HepG2 (cell line): ENCODE measurements around the gene WSCD2. TPM values are rescaled to one million over a fixed set of nuclear protein-coding genes. Genes with fewer than 3 reads are reported as not detected.

Experiments
- ATAC-seq: fragments of 200-7000 bp; cut with Tn5 transposase; 3 replicates; pipeline ENCODE4 v1.9.1; 2020; ENCODE audit warnings: mild to moderate bottlenecking, moderate library complexity
- BruUV-seq: library from RNA; stranded (reverse); fragments of 400-500 nt; replicated peaks from 2 replicates; lab custom pipeline; 2021; lab: Mats Ljungman, UMichigan
- CTCF ChIA-PET: fragments of 300-600 bp; formaldehyde crosslinking; extraction: SDS; loops from one replicate; lab custom pipeline; 2021; ENCODE audit warnings: low total read pairs, inconsistent platforms, low intra/inter-chr PET ratio; lab: Yijun Ruan, JAX
- POLR2A ChIA-PET: fragments of 350-600 bp; sonication (Branson Sonifier 250); formaldehyde crosslinking; loops from one replicate; lab custom pipeline; 2020; ENCODE audit warnings: antibody characterized with exemption, inconsistent platforms; lab: Yijun Ruan, JAX
- DNase-seq: peaks from one replicate; pipeline ENCODE4 v3.0.0-alpha.2; 2015; ENCODE audit warnings: low spot score
- FAIRE-seq: peaks from 3 replicates; lab custom pipeline; 2011; peaks lifted over from hg19 to GRCh38; lab: Jason Lieb, UNC
- H2AFZ ChIP-seq: one replicate; pipeline ENCODE4 v1.6.1; 2011; ENCODE audit warnings: low read length, inconsistent platforms
- H3K27ac ChIP-seq: fragments of 300-600 bp; 3 replicates; pipeline ENCODE4 v1.8.0; 2011; ENCODE audit warnings: mixed run types, mild to moderate bottlenecking, mixed read lengths, low read length, inconsistent platforms; ENCODE audit not compliant: insufficient read depth; ENCODE audit errors: extremely low read length
- H3K27me3 ChIP-seq, 2 experiments: fragments of 200-600 bp in 1 of 2; 2 replicates in 1 of 2; 3 replicates in 1 of 2; pipeline versions ENCODE4 v1.6.0 to v1.8.0; 2011; ENCODE audit warnings: low read length in 2 of 2, mild to moderate bottlenecking in 2 of 2, moderate library complexity in 2 of 2, inconsistent platforms in 1 of 2; ENCODE audit not compliant: insufficient read depth in 2 of 2, control insufficient read depth in 1 of 2
- H3K36me3 ChIP-seq, 2 experiments: fragments of 200-600 bp in 1 of 2; replicated peaks in 1 of 2; 2 replicates in 1 of 2; 3 replicates in 1 of 2; pipeline versions ENCODE4 v1.5.1 to v1.8.0; 2011; ENCODE audit warnings: low read length in 2 of 2, inconsistent platforms in 1 of 2; ENCODE audit not compliant: insufficient read depth in 2 of 2, control insufficient read depth in 1 of 2
- H3K4me1 ChIP-seq: 2 replicates; pipeline ENCODE4 v1.5.1; 2012; ENCODE audit warnings: low read length, inconsistent platforms; ENCODE audit not compliant: insufficient read depth
- H3K4me2 ChIP-seq: 2 replicates; pipeline ENCODE4 v1.6.0; 2011; ENCODE audit warnings: low read depth, low read length, inconsistent platforms
- H3K4me3 ChIP-seq, 3 experiments: fragments of 200-600 bp in 1 of 3; sonication (generic), shearing (Covaris generic) in 1 of 3; replicated peaks in 1 of 3; 2 replicates each; pipeline ENCODE4 v1.5.1; 2011 to 2016; ENCODE audit warnings: low read length in 3 of 3, inconsistent platforms in 2 of 3, low read depth in 2 of 3, mild to moderate bottlenecking in 2 of 3, control low read depth in 1 of 3, mixed read lengths in 1 of 3; ENCODE audit not compliant: insufficient read depth in 1 of 3
- H3K79me2 ChIP-seq: one replicate; pipeline ENCODE4 v1.6.1; 2011; ENCODE audit warnings: low read length, inconsistent platforms; ENCODE audit not compliant: insufficient read depth
- H3K9ac ChIP-seq: 2 replicates; pipeline ENCODE4 v1.6.0; 2011; ENCODE audit warnings: mild to moderate bottlenecking, low read depth, low read length, inconsistent platforms; ENCODE audit not compliant: insufficient read depth
- H3K9me3 ChIP-seq: 2 replicates; pipeline ENCODE4 v1.5.1; 2012; ENCODE audit warnings: mild to moderate bottlenecking, low read length
- H4K20me1 ChIP-seq: 2 replicates; pipeline ENCODE4 v1.6.0; 2011; ENCODE audit warnings: inconsistent platforms, mild to moderate bottlenecking, low read length, moderate library complexity; ENCODE audit not compliant: insufficient read depth
- ATF4 ChIP-seq, 2 experiments: fragments of 450-650 bp in 1 of 2; sonication (generic) in 1 of 2; formaldehyde crosslinking; IDR thresholded peaks; 2 replicates each; pipeline versions ENCODE4 v1.5.0 to v1.8.0; 2020 to 2022; ENCODE audit warnings: mild to moderate bottlenecking in 1 of 2, missing genetic modification reagents in 1 of 2
- CREB1 ChIP-seq, 2 experiments: fragments of 450-650 bp in 1 of 2; IDR thresholded peaks; 2 replicates each; pipeline ENCODE4 v1.6.1; 2016 to 2017; ENCODE audit warnings: control low read depth in 1 of 2, mild to moderate bottlenecking in 1 of 2, missing compliant biosample characterization in 1 of 2, missing genetic modification characterization in 1 of 2
- FLYWCH1 ChIP-seq: sonication (generic); formaldehyde crosslinking; IDR thresholded peaks from 2 replicates; pipeline ENCODE4 v1.8.1; 2023; ENCODE audit warnings: mild to moderate bottlenecking, missing genetic modification reagents
- FOXA1 ChIP-seq, 2 experiments: fragments of 450-650 bp in 1 of 2; sonication (generic) in 1 of 2; formaldehyde crosslinking in 1 of 2; IDR thresholded peaks; 2 replicates each; pipeline versions ENCODE4 v1.4.0 to v1.6.1; 2016 to 2020; ENCODE audit warnings: missing genetic modification reagents in 1 of 2
- GABPB1 ChIP-seq: IDR thresholded peaks from 2 replicates; pipeline ENCODE4 v1.6.1; 2016; ENCODE audit warnings: mild to moderate bottlenecking, missing genetic modification reagents, moderate library complexity, missing compliant biosample characterization
- HOXA5 ChIP-seq: sonication (generic); formaldehyde crosslinking; IDR thresholded peaks from 2 replicates; pipeline ENCODE4 v1.4.0; 2020; ENCODE audit warnings: missing genetic modification reagents
- JUND ChIP-seq: sonication (generic); formaldehyde crosslinking; IDR thresholded peaks from 2 replicates; pipeline ENCODE4 v1.8.0; 2022; ENCODE audit warnings: mild to moderate bottlenecking, missing genetic modification reagents
- KLF6 ChIP-seq: IDR thresholded peaks from 2 replicates; pipeline ENCODE4 v1.8.0; 2016; ENCODE audit warnings: missing biosample characterization, missing genetic modification reagents
- NFIB ChIP-seq: sonication (generic); formaldehyde crosslinking; IDR thresholded peaks from 2 replicates; pipeline ENCODE4 v1.9.0; 2021; ENCODE audit warnings: missing genetic modification reagents, mild to moderate bottlenecking, borderline replicate concordance
- NONO ChIP-seq, 2 experiments: fragments of 450-650 bp in 1 of 2; sonication (generic) in 1 of 2; formaldehyde crosslinking in 1 of 2; IDR thresholded peaks in 1 of 2; conservative IDR thresholded peaks in 1 of 2; 2 replicates each; pipeline versions ENCODE4 v1.6.1 to v1.8.0; 2017 to 2022; ENCODE audit warnings: mild to moderate bottlenecking in 1 of 2, missing genetic modification reagents in 1 of 2, moderate library complexity in 1 of 2
- NR2F6 ChIP-seq, 2 experiments: IDR thresholded peaks; 2 replicates each; pipeline ENCODE4 v1.6.1; 2016; ENCODE audit warnings: antibody characterized with exemption in 1 of 2, mild to moderate bottlenecking in 1 of 2
- PHF20 ChIP-seq: sonication (generic); formaldehyde crosslinking; IDR thresholded peaks from 2 replicates; pipeline ENCODE4 v1.5.0; 2020; ENCODE audit warnings: mild to moderate bottlenecking, missing genetic modification reagents
- SMARCE1 ChIP-seq: fragments of 450-650 bp; IDR thresholded peaks from 2 replicates; pipeline ENCODE4 v1.6.1; 2017; ENCODE audit warnings: borderline replicate concordance
- SNAPC4 ChIP-seq: sonication (generic); formaldehyde crosslinking; IDR thresholded peaks from 2 replicates; pipeline ENCODE4 v1.4.0; 2020; ENCODE audit warnings: mild to moderate bottlenecking, missing genetic modification reagents
- ZNF20 ChIP-seq: sonication (generic); formaldehyde crosslinking; IDR thresholded peaks from 2 replicates; pipeline ENCODE4 v1.4.0; 2020; ENCODE audit warnings: mild to moderate bottlenecking, moderate library complexity, missing genetic modification reagents
- ZNF75D ChIP-seq: sonication (generic); formaldehyde crosslinking; IDR thresholded peaks from 2 replicates; pipeline ENCODE4 v1.8.1; 2023; ENCODE audit warnings: missing genetic modification reagents, mild to moderate bottlenecking, borderline replicate concordance
- WGBS: methylation state at CpG from one replicate; pipeline ENCODE4 v1.1.6; 2017; ENCODE audit warnings: low lambda C conversion rate; 5-methylcytosine and 5-hydroxymethylcytosine counted together
- in situ Hi-C: cut with HindIII; loops from 2 replicates; pipeline ENCODE4 v1.10.0; 2017; ENCODE audit warnings: low pct_unique_long_range_greater_than_20kb; ENCODE audit not compliant: extremely low pct_ligation_motif_present
- intact Hi-C: fragments of 100-400 bp; cut with micrococcal nuclease; formaldehyde crosslinking; loops from one replicate; pipeline ENCODE4 v1.10.0; 2022; ENCODE audit not compliant: unreplicated experiment
- polyA plus RNA-seq, 8 experiments: library from polyadenylated mRNA; depleted of rRNA in 3 of 8; stranded (reverse) in 7 of 8; unstranded in 1 of 8; fragments of >200 nt; fragmentation: Illumina TruSeq in 4 of 8; extraction: Trizol in 4 of 8; gene quantifications; 2 replicates each; pipeline versions ENCODE4 v1.2.1 to v1.2.3, GENCODE V29; 2011 to 2016; ENCODE audit warnings: low read depth in 4 of 8, missing spikeins in 1 of 8, mixed read lengths in 1 of 8; ENCODE audit not compliant: insufficient read depth in 1 of 8
- total RNA-seq, 5 experiments: library from RNA; depleted of rRNA; stranded (reverse); fragments of >200 nt; fragmentation: Illumina TruSeq; extraction: Trizol; gene quantifications; 2 replicates each; pipeline ENCODE4 v1.2.3, GENCODE V29; 2016; ENCODE audit warnings: low read depth in 1 of 5
- TF ChIP-seq, protein P1 (sequence below): sonication (generic); formaldehyde crosslinking; IDR thresholded peaks from 2 replicates; pipeline ENCODE4 v1.5.1; 2020; ENCODE audit warnings: missing genetic modification reagents, mild to moderate bottlenecking, borderline replicate concordance
- TF ChIP-seq, protein P2 (sequence below): IDR thresholded peaks from 2 replicates; pipeline ENCODE4 v1.6.1; 2012; ENCODE audit warnings: inconsistent platforms

The WSCD2 gene
- total and polyA plus RNA-seq, 2 of the 13 experiments (the other 11 are each of a cell fraction or from before 2014, with no cell fraction given) = not detected

DNA sequence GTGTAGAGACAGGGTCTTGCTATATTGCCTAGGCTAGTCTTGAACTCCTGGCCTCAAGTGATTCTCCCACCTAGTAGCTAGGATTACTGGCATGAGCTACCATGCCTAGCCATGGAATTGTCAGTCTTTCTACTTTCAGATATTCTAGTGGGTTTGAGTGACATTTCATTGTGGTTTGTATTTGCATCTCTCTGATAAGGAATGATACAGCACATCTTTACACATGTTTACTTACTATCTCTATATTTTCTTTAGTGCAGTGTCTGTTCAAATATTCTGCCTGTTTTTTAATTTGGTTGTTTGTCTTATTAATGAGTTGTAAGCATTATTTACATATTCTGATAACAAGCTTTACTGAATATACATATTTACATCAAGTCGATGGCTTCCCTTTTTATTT, 136.4 kb downstream of the WSCD2 start:
- Histone ChIP-seq H3K79me2 (no peaks in the 10 kb centered on the region), H2AFZ (no peak overlapping the region), H3K4me3 (no peak overlapping the region), H4K20me1 (no peaks in the 10 kb centered on the region), H3K27me3 (no peaks in the 10 kb centered on the region; a peak in 2 of 5 replicates), H3K4me2 (no peak overlapping the region), H3K9ac (no peak overlapping the region), H3K9me3 (no peaks in the 10 kb centered on the region), H3K27ac (no peak overlapping the region), H3K4me1 (no peaks in the 10 kb centered on the region), H3K36me3 (no peaks in the 10 kb centered on the region)
- in situ Hi-C loops = no loop called here
- BruUV-seq = no TSS peak
- POLR2A ChIA-PET = no interaction called here
- 2% methylated on average over 1 of the region's 1 CpG for WGBS
- intact Hi-C loops = no loop called here
- ATAC-seq (no peak), FAIRE-seq (no peak), DNase-seq (no peak)
- CTCF ChIA-PET = no interaction called here
- TF ChIP-seq, protein P1, sequence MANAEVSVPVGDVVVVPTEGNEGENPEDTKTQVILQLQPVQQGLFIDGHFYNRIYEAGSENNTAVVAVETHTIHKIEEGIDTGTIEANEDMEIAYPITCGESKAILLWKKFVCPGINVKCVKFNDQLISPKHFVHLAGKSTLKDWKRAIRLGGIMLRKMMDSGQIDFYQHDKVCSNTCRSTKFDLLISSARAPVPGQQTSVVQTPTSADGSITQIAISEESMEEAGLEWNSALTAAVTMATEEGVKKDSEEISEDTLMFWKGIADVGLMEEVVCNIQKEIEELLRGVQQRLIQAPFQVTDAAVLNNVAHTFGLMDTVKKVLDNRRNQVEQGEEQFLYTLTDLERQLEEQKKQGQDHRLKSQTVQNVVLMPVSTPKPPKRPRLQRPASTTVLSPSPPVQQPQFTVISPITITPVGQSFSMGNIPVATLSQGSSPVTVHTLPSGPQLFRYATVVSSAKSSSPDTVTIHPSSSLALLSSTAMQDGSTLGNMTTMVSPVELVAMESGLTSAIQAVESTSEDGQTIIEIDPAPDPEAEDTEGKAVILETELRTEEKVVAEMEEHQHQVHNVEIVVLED (CRISPR knock-in tag) = no peak
- TF ChIP-seq NONO (IDR thresholded peaks at IDR 0.05) = no peak
- TF ChIP-seq NONO (CRISPR knock-in tag; conservative IDR thresholded peaks at IDR 0.05) = no peak
- no peak for TF ChIP-seq FLYWCH1 (CRISPR knock-in tag)
- no peak for TF ChIP-seq CREB1 (IDR thresholded peaks at IDR 0.05)
- no peak for TF ChIP-seq CREB1 (CRISPR knock-in tag; IDR thresholded peaks at IDR 0.05)
- no peak for TF ChIP-seq SNAPC4 (CRISPR knock-in tag)
- TF ChIP-seq HOXA5 (CRISPR knock-in tag) = no peak
- TF ChIP-seq FOXA1 (IDR thresholded peaks at IDR 0.05) = no peak
- no peak for TF ChIP-seq FOXA1 (CRISPR knock-in tag; IDR thresholded peaks at IDR 0.05)
- no peak for TF ChIP-seq NFIB (CRISPR knock-in tag)
- no peak for TF ChIP-seq KLF6 (CRISPR knock-in tag)
- TF ChIP-seq, protein P2, sequence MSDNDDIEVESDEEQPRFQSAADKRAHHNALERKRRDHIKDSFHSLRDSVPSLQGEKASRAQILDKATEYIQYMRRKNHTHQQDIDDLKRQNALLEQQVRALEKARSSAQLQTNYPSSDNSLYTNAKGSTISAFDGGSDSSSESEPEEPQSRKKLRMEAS = no peak
- TF ChIP-seq NR2F6 (IDR thresholded peaks at IDR 0.05) = no peak
- no peak for TF ChIP-seq NR2F6 (CRISPR knock-in tag; IDR thresholded peaks at IDR 0.05)
- TF ChIP-seq GABPB1 (CRISPR knock-in tag) = no peak
- no peak for TF ChIP-seq PHF20 (CRISPR knock-in tag)
- TF ChIP-seq ZNF75D (CRISPR knock-in tag) = no peak
- TF ChIP-seq SMARCE1 = no peak
- no peak for TF ChIP-seq JUND (CRISPR knock-in tag)
- TF ChIP-seq ZNF20 (CRISPR knock-in tag) = no peak
- no peak for TF ChIP-seq ATF4 (CRISPR knock-in tag; IDR thresholded peaks at IDR 0.05)
